WTC11 (cell line): ENCODE data around the gene ADGRD2. TPM values are rescaled to one million over a fixed set of nuclear protein-coding genes. Genes with fewer than 3 reads are reported as not detected.
A peak's percentile ranks its signal among the peaks of the same experiment; 100 is the strongest.

Experiments used
- ATAC-seq: fragments of 200-7000 bp; cut with Tn5 transposase; 2 replicates; pipeline ENCODE4 v1.10.0; 2021; ENCODE audit warnings: mild to moderate bottlenecking, moderate library complexity
- CTCF ChIA-PET: fragments of 300-600 bp; sonication (Branson Sonifier 250); formaldehyde crosslinking; loops from one replicate; lab custom pipeline; 2021; ENCODE audit warnings: antibody characterized with exemption; lab: Charles Lee
- POLR2A ChIA-PET: fragments of 350-600 bp; sonication (Branson Sonifier 250); formaldehyde crosslinking; loops from one replicate; lab custom pipeline; 2021; ENCODE audit warnings: antibody characterized with exemption; lab: Charles Lee
- DNase-seq: peaks from one replicate; pipeline ENCODE4 v3.0.0; 2021; ENCODE audit warnings: low spot score
- H3K27ac Mint-ChIP-seq: 2 replicates; pipeline ENCODE4 v1.8.0; 2021; ENCODE audit warnings: mixed read lengths
- H3K27me3 Mint-ChIP-seq: 2 replicates; pipeline ENCODE4 v1.8.0; 2021; ENCODE audit warnings: low read depth, mild to moderate bottlenecking, moderate library complexity, mixed read lengths
- H3K36me3 Mint-ChIP-seq: 2 replicates; pipeline ENCODE4 v1.8.0; 2021; ENCODE audit warnings: mixed read lengths
- H3K4me1 Mint-ChIP-seq: 2 replicates; pipeline ENCODE4 v1.8.0; 2022; ENCODE audit warnings: mixed read lengths
- H3K4me3 Mint-ChIP-seq: 2 replicates; pipeline ENCODE4 v1.8.0; 2021; ENCODE audit warnings: mild to moderate bottlenecking, moderate library complexity, mixed read lengths
- H3K9me3 Mint-ChIP-seq: 2 replicates; pipeline ENCODE4 v1.8.0; 2021; ENCODE audit warnings: mixed read lengths
- CREM ChIP-seq: sonication (generic); formaldehyde crosslinking; IDR thresholded peaks from 2 replicates; pipeline ENCODE4 v1.8.1; 2022; ENCODE audit warnings: mild to moderate bottlenecking, missing genetic modification reagents, moderate library complexity
- FOXJ3 ChIP-seq: sonication (generic); formaldehyde crosslinking; IDR thresholded peaks from 2 replicates; pipeline ENCODE4 v1.9.0; 2021; ENCODE audit warnings: missing genetic modification reagents, mild to moderate bottlenecking, borderline replicate concordance
- GABPB1 ChIP-seq: sonication (generic); formaldehyde crosslinking; IDR thresholded peaks from 2 replicates; pipeline ENCODE4 v1.8.1; 2023; ENCODE audit warnings: mild to moderate bottlenecking, missing genetic modification reagents
- JAZF1 ChIP-seq: fragments of 250-450 bp; sonication (Bioruptor Pico); IDR thresholded peaks from 2 replicates; pipeline ENCODE4 v1.9.0; 2021; ENCODE audit warnings: moderate library complexity, mild to moderate bottlenecking, inconsistent platforms
- MYBL2 ChIP-seq: sonication (generic); formaldehyde crosslinking; IDR thresholded peaks from 2 replicates; pipeline ENCODE4 v1.8.1; 2023; ENCODE audit warnings: mild to moderate bottlenecking, moderate library complexity, missing genetic modification reagents
- NFYB ChIP-seq: sonication (generic); formaldehyde crosslinking; conservative IDR thresholded peaks from 2 replicates; pipeline ENCODE4 v1.8.0; 2022; ENCODE audit warnings: low read depth, missing genetic modification reagents
- NR2C2 ChIP-seq: sonication (generic); formaldehyde crosslinking; IDR thresholded peaks from 2 replicates; pipeline ENCODE4 v1.8.0; 2022; ENCODE audit warnings: mild to moderate bottlenecking, missing genetic modification reagents
- PRRX2 ChIP-seq: fragments of 250-450 bp; sonication (Bioruptor Pico); IDR thresholded peaks from 2 replicates; pipeline ENCODE4 v1.8.0; 2021; ENCODE audit warnings: mild to moderate bottlenecking
- ZNF232 ChIP-seq: sonication (generic); formaldehyde crosslinking; IDR thresholded peaks from 2 replicates; pipeline ENCODE4 v1.8.0; 2022; ENCODE audit warnings: mild to moderate bottlenecking, missing genetic modification reagents
- ZNF317 ChIP-seq: sonication (generic); formaldehyde crosslinking; IDR thresholded peaks from 2 replicates; pipeline ENCODE4 v1.8.1; 2023; ENCODE audit warnings: low read depth, mild to moderate bottlenecking, moderate library complexity, missing genetic modification reagents, borderline replicate concordance
- total RNA-seq: library from RNA; stranded (reverse); gene quantifications from 3 replicates; pipeline ENCODE4 v1.2.3, GENCODE V29; 2021
- TF ChIP-seq, protein P1 (sequence below): sonication (generic); formaldehyde crosslinking; IDR thresholded peaks from 2 replicates; pipeline ENCODE4 v1.8.1; 2022; ENCODE audit warnings: mild to moderate bottlenecking, missing genetic modification reagents, moderate library complexity, borderline replicate concordance
- TF ChIP-seq, protein P2 (sequence below): sonication (generic); formaldehyde crosslinking; IDR thresholded peaks from 2 replicates; pipeline ENCODE4 v1.8.1; 2023; ENCODE audit warnings: mild to moderate bottlenecking, moderate library complexity, missing genetic modification reagents
- TF ChIP-seq, protein P3 (sequence below): sonication (generic); formaldehyde crosslinking; IDR thresholded peaks from 2 replicates; pipeline ENCODE4 v1.8.1; 2022; ENCODE audit warnings: mild to moderate bottlenecking, moderate library complexity, missing genetic modification reagents
- TF ChIP-seq, protein P4 (sequence below): sonication (generic); formaldehyde crosslinking; conservative IDR thresholded peaks from 2 replicates; pipeline ENCODE4 v1.8.1; 2022; ENCODE audit warnings: mild to moderate bottlenecking, missing genetic modification reagents
- TF ChIP-seq, protein P5 (sequence below): sonication (generic); formaldehyde crosslinking; IDR thresholded peaks from 2 replicates; pipeline ENCODE4 v1.8.1; 2022; ENCODE audit warnings: missing genetic modification reagents, borderline replicate concordance
- TF ChIP-seq, protein P6 (sequence below): fragments of 250-450 bp; sonication (Bioruptor Pico); IDR thresholded peaks from 2 replicates; pipeline ENCODE4 v1.9.0; 2021; ENCODE audit warnings: mild to moderate bottlenecking, borderline replicate concordance

Gene ADGRD2
- total RNA-seq, 1 experiment from 2014 or later, result 0.61 TPM

DNA sequence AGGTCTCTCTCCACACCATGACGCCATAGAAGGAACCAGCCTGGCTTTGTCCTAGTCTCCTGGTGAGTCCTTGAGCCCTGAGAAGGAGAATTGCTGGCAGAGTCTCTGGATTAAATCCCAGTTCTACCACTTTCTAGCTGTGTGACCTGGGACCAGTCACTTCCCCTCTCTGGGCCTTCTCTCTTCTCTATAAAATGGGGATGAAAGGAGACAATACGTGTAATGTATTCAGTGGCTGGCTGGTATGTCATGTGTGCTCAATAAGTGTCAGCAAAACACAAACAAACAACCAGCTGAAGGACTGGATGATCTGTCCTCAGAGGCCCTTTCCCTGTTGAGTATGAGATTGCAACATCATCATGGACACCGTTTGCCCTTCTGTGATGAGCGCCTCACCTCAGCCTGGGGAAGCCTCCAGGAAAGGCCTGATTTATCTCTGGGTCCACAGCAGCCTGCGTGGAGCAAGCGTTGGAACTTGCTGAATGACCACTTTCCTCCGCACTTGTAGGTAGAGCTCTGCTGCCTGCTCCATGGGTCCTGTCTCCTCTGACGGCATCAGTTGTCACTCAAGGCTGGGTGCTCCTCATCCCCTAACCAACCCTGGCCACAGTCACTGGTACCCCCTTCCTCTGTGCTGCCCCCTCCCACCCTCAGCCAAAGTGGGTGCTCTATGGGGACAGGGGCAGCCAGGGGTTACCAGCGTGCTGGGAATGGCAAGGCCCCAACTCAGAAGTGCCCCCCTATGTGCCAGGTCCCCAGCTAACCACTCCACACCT is 60.6 kb downstream of the ADGRD2 start:
- Mint-ChIP-seq H3K9me3 (no peaks in the 10 kb centered on the region), H3K27ac (no peak overlapping the region), H3K4me3 (no peak overlapping the region), H3K36me3 (no peaks in the 10 kb centered on the region), H3K4me1 (peaks cover 22% of the 10 kb centered on the region), H3K27me3 (peaks cover 11% of the 10 kb centered on the region)
- TF ChIP-seq GABPB1 (peak; percentile 66), NFYB (CRISPR knock-in tag) (no peak)
- no peak for ATAC-seq
- no peak for DNase-seq
- POLR2A ChIA-PET, result no interaction called here
- CTCF ChIA-PET, result interaction anchor here (1.7 to 5.6 kb wide), 3 partner anchors 26 to 342 kb away, joined by 4 to 37 read pairs (median 15); partner anchors contain the start of gene WDR38

DNA sequence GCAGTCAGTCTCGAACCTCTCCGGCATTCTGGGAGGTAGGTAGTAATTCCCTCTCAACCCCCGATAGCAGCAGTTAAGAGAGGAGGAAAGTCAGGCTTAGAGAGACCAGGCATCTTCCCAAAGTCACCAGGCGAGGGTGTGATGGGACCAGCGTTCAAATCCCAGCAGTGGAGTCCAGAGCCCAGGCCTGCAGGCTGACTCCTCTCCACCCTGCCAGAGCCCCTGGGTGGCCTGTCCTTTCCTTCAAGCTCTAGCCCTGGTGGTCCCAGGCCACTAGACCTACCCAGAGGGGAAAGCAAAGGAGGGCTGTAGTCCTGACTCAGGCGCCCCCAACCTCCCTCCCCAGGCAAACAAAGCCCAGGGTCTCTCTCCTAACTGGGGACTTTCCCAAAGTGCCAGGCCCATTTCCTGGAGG is 61.2 kb downstream of the ADGRD2 start:
- H3K27me3 Mint-ChIP-seq, result peaks cover 5% of the 10 kb centered on the region
- no peak overlapping the region for H3K27ac Mint-ChIP-seq
- CTCF ChIA-PET, result interaction anchor here (1.0 to 5.6 kb wide), 4 partner anchors 25 to 342 kb away, joined by 3 to 37 read pairs (median 10); partner anchors contain the start of gene WDR38
- no peaks in the 10 kb centered on the region for H3K9me3 Mint-ChIP-seq
- ATAC-seq, result peak; percentile 66
- no peak for TF ChIP-seq ZNF317
- TF ChIP-seq, protein P1, sequence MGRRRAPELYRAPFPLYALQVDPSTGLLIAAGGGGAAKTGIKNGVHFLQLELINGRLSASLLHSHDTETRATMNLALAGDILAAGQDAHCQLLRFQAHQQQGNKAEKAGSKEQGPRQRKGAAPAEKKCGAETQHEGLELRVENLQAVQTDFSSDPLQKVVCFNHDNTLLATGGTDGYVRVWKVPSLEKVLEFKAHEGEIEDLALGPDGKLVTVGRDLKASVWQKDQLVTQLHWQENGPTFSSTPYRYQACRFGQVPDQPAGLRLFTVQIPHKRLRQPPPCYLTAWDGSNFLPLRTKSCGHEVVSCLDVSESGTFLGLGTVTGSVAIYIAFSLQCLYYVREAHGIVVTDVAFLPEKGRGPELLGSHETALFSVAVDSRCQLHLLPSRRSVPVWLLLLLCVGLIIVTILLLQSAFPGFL (CRISPR knock-in tag), result no peak
- TF ChIP-seq, protein P2, sequence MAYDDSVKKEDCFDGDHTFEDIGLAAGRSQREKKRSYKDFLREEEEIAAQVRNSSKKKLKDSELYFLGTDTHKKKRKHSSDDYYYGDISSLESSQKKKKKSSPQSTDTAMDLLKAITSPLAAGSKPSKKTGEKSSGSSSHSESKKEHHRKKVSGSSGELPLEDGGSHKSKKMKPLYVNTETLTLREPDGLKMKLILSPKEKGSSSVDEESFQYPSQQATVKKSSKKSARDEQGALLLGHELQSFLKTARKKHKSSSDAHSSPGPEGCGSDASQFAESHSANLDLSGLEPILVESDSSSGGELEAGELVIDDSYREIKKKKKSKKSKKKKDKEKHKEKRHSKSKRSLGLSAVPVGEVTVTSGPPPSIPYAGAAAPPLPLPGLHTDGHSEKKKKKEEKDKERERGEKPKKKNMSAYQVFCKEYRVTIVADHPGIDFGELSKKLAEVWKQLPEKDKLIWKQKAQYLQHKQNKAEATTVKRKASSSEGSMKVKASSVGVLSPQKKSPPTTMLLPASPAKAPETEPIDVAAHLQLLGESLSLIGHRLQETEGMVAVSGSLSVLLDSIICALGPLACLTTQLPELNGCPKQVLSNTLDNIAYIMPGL, result no peak
- no peak for TF ChIP-seq NR2C2
- TF ChIP-seq, protein P3, sequence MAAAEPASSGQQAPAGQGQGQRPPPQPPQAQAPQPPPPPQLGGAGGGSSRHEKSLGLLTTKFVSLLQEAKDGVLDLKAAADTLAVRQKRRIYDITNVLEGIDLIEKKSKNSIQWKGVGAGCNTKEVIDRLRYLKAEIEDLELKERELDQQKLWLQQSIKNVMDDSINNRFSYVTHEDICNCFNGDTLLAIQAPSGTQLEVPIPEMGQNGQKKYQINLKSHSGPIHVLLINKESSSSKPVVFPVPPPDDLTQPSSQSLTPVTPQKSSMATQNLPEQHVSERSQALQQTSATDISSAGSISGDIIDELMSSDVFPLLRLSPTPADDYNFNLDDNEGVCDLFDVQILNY (CRISPR knock-in tag), result no peak
- TF ChIP-seq, protein P4, sequence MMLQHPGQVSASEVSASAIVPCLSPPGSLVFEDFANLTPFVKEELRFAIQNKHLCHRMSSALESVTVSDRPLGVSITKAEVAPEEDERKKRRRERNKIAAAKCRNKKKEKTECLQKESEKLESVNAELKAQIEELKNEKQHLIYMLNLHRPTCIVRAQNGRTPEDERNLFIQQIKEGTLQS (CRISPR knock-in tag), result no peak
- no peak for TF ChIP-seq PRRX2 (CRISPR knock-in tag)
- TF ChIP-seq, protein P5, sequence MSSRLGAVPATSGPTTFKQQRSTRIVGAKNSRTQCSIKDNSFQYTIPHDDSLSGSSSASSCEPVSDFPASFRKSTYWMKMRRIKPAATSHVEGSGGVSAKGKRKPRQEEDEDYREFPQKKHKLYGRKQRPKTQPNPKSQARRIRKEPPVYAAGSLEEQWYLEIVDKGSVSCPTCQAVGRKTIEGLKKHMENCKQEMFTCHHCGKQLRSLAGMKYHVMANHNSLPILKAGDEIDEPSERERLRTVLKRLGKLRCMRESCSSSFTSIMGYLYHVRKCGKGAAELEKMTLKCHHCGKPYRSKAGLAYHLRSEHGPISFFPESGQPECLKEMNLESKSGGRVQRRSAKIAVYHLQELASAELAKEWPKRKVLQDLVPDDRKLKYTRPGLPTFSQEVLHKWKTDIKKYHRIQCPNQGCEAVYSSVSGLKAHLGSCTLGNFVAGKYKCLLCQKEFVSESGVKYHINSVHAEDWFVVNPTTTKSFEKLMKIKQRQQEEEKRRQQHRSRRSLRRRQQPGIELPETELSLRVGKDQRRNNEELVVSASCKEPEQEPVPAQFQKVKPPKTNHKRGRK (CRISPR knock-in tag), result no peak
- H3K4me3 Mint-ChIP-seq, result no peak overlapping the region
- POLR2A ChIA-PET, result no interaction called here
- no peak for DNase-seq
- H3K4me1 Mint-ChIP-seq, result peaks cover 18% of the 10 kb centered on the region
- H3K36me3 Mint-ChIP-seq, result no peaks in the 10 kb centered on the region

DNA sequence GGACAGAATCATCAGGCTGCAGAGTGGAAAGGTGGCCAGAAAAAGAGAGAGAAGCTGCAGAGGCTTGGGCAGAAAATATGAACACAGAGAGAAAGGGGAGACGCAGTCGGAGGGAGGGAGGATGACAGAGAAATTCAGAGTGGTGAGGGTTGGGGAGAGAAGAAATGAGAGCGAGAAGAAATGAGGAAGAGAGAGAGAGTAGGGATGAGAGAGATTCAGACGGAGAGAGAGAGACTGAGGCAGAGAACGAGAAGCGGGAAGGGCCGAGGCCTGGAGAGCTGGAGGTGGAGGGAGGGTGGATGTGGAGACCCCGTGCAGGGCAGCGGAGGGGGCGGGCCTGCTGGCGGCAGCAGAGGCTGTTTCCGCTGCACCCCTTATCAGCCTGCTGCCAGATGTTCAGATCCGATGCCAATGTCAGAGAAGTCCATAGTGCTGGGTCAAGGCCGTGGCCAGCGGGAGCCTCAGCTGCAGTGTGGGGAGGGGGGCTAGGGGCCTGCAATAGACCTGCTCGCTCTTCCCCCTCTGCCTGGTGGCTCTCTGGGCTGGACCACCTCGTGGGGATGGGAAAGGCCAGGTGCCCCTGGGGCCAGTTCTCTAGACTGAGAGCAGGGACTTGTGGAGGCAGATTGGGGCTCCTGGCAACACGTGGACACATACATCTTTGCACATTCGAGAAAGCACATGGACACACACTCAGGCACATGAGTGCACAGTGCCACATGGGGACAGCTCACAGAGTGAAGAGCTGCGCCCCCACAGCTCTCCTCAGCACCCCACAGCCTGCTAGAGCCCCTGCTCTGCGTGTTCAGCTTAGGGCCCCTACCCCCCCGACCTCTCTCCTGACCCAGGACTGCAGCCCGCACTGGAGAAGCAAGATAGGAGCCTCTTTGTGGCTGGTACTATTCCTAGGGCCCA is 61.9 kb downstream of the ADGRD2 start:
- DNase-seq (no peak), ATAC-seq (peak; percentile 8; the same call in 1 of the 2 replicates)
- H3K27me3 Mint-ChIP-seq, result no peaks in the 10 kb centered on the region; the same call in 1 of the 2 replicates
- peaks cover 3% of the 10 kb centered on the region; the same call in 1 of the 2 replicates for H3K36me3 Mint-ChIP-seq
- H3K4me1 Mint-ChIP-seq, result peaks cover 18% of the 10 kb centered on the region
- POLR2A ChIA-PET, result no interaction called here
- no peaks in the 10 kb centered on the region for H3K9me3 Mint-ChIP-seq
- H3K27ac Mint-ChIP-seq, result no peak overlapping the region
- no peak overlapping the region for H3K4me3 Mint-ChIP-seq
- CTCF ChIA-PET, result interaction anchor here (1.0 to 5.6 kb wide), 4 partner anchors 24 to 341 kb away, joined by 3 to 37 read pairs (median 10); partner anchors contain the start of gene WDR38
- TF ChIP-seq CREM (no peak), MYBL2 (CRISPR knock-in tag) (no peak), ZNF232 (CRISPR knock-in tag) (no peak), FOXJ3 (CRISPR knock-in tag) (no peak), JAZF1 (CRISPR knock-in tag) (no peak)
- TF ChIP-seq, protein P6, sequence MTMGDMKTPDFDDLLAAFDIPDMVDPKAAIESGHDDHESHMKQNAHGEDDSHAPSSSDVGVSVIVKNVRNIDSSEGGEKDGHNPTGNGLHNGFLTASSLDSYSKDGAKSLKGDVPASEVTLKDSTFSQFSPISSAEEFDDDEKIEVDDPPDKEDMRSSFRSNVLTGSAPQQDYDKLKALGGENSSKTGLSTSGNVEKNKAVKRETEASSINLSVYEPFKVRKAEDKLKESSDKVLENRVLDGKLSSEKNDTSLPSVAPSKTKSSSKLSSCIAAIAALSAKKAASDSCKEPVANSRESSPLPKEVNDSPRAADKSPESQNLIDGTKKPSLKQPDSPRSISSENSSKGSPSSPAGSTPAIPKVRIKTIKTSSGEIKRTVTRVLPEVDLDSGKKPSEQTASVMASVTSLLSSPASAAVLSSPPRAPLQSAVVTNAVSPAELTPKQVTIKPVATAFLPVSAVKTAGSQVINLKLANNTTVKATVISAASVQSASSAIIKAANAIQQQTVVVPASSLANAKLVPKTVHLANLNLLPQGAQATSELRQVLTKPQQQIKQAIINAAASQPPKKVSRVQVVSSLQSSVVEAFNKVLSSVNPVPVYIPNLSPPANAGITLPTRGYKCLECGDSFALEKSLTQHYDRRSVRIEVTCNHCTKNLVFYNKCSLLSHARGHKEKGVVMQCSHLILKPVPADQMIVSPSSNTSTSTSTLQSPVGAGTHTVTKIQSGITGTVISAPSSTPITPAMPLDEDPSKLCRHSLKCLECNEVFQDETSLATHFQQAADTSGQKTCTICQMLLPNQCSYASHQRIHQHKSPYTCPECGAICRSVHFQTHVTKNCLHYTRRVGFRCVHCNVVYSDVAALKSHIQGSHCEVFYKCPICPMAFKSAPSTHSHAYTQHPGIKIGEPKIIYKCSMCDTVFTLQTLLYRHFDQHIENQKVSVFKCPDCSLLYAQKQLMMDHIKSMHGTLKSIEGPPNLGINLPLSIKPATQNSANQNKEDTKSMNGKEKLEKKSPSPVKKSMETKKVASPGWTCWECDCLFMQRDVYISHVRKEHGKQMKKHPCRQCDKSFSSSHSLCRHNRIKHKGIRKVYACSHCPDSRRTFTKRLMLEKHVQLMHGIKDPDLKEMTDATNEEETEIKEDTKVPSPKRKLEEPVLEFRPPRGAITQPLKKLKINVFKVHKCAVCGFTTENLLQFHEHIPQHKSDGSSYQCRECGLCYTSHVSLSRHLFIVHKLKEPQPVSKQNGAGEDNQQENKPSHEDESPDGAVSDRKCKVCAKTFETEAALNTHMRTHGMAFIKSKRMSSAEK, result no peak
- TF ChIP-seq, protein P2, result no peak
